Tibial nerve (tissue), 4 donors: ENCODE measurements around the gene STAT6. TPM values are rescaled to one million over a fixed set of nuclear protein-coding genes. Genes with fewer than 3 reads are reported as not detected.

ENCODE experiments used
- DNase-seq, 2 donors: peaks; one replicate each; pipeline ENCODE4 v3.0.0-alpha.2; 2019; ENCODE audit warnings: low spot score in 2 of 2
- H3K27ac ChIP-seq, 4 donors: fragments of 200-600 bp; sonication (generic) in 3 of 4; one replicate each; pipeline ENCODE4 v1.5.1; 2017 to 2019; ENCODE audit warnings: mild to moderate bottlenecking in 1 of 4
- H3K27me3 ChIP-seq, 2 donors: fragments of 200-600 bp; sonication (generic) in 1 of 2; one replicate each; pipeline versions ENCODE4 v1.5.1 to v1.6.0; 2017 to 2019
- H3K36me3 ChIP-seq, 3 donors: fragments of 200-600 bp; sonication (generic); one replicate each; pipeline ENCODE4 v1.5.1; 2018 to 2019
- H3K4me1 ChIP-seq, 4 donors: fragments of 200-600 bp; sonication (generic) in 3 of 4; one replicate each; pipeline ENCODE4 v1.5.1; 2017 to 2019
- H3K4me3 ChIP-seq, 4 donors: fragments of 200-600 bp; sonication (generic) in 3 of 4; one replicate each; pipeline ENCODE4 v1.5.1; 2017 to 2019; ENCODE audit warnings: mild to moderate bottlenecking in 1 of 4, moderate library complexity in 1 of 4
- H3K9me3 ChIP-seq, 4 donors: fragments of 200-600 bp; sonication (generic) in 3 of 4; one replicate each; pipeline ENCODE4 v1.5.1; 2017 to 2019
- CTCF ChIP-seq, 5 experiments: fragments of 200-600 bp in 3 of 5; fragments of 450-650 bp in 2 of 5; sonication (generic) in 3 of 5; IDR thresholded peaks; one replicate each; pipeline ENCODE4 v1.5.1; 2016 to 2019; ENCODE audit warnings: antibody characterized with exemption in 5 of 5, mild to moderate bottlenecking in 3 of 5, moderate library complexity in 2 of 5
- EP300 ChIP-seq, 2 donors: sonication (generic); formaldehyde crosslinking; IDR thresholded peaks; one replicate each; pipeline ENCODE4 v1.6.1; 2017; ENCODE audit warnings: antibody characterized with exemption in 2 of 2, mild to moderate bottlenecking in 1 of 2
- POLR2A ChIP-seq, 2 donors: fragments of 450-650 bp; IDR thresholded peaks; one replicate each; pipeline ENCODE4 v1.6.1; 2017; ENCODE audit warnings: antibody characterized with exemption in 2 of 2, mild to moderate bottlenecking in 2 of 2, moderate library complexity in 2 of 2
- WGBS, 2 donors: methylation state at CpG; one replicate each; pipeline ENCODE4 v1.1.5; 2018; 5-methylcytosine and 5-hydroxymethylcytosine counted together
- total RNA-seq, 4 donors: library from RNA; depleted of rRNA; stranded (reverse); fragments of >200 nt; gene quantifications; one replicate each; pipeline ENCODE4 v1.1.0, GENCODE V29; 2016

STAT6 gene
- total RNA-seq, 4 donors from 2014 or later, result 140 to 247 (median 183) TPM

DNA sequence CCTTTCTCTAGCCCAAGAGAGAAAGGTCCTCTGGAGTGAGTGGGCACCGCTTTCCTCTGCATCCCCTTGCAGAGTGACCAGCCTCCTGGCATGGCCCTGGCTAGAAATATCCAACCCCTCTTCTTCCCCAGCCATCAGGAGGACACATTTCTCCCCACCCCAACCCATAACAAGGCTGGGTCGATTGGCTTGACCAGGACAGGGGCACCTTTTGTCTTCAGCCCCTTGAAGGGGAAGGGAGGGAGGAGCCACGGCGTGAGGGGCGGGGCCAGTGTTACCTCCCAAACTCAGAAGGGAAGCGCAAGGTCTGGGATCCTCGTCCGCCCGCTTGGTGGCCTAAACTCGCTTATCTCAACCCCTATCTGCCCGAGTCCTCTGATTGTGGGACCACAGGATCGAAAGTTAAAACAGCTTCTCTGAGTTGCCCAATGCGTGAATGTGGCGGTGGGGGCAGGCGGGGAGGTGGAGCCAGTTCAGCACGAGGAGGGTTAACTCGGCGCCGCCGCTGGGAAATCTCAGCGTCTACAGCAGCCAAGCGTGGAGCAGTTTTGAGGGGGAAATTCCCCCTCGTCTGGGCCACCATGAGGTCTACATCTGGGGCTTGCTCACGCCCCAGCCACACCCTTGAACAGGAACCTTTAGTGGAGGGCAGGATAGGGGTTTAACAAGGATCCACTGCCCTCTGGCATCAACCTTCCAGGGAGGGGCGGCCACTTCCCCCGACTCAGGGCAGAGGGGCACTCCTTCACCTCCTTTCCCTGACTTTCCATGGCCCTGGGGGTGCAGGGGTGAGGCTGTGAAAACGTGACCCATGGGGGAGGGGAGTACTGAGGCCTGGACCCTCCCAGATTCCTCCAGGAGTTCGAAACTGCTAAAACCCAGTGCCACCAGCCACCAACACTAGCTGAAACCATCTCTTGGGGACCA lies 795 bp downstream of the STAT6 start:
- H3K4me1 ChIP-seq, result peaks cover 0 to 51% (median 32%) of the 10 kb centered on the region in 4 donors
- WGBS, 2 donors, result 2% methylated on average over 21 to 25 of the region's 28 CpGs
- TF ChIP-seq CTCF (IDR thresholded peaks at IDR 0.05) (peak in 1 of 5 experiments; percentile 28), EP300 (IDR thresholded peaks at IDR 0.05) (peak in 1 of 2 donors; percentile 86), POLR2A (IDR thresholded peaks at IDR 0.05) (peak in 1 of 2 donors; percentile 52)
- DNase-seq, result peak; percentile 71 to 78
- peak overlapping the region; percentile 99 for H3K27ac ChIP-seq
- H3K9me3 ChIP-seq, result no peaks in the 10 kb centered on the region
- peak overlapping the region; percentile 53 to 94 (median 68) for H3K4me3 ChIP-seq
- H3K27me3 ChIP-seq, result no peaks in the 10 kb centered on the region
- peaks cover 7 to 31% (median 13%) of the 10 kb centered on the region in 3 donors for H3K36me3 ChIP-seq

DNA sequence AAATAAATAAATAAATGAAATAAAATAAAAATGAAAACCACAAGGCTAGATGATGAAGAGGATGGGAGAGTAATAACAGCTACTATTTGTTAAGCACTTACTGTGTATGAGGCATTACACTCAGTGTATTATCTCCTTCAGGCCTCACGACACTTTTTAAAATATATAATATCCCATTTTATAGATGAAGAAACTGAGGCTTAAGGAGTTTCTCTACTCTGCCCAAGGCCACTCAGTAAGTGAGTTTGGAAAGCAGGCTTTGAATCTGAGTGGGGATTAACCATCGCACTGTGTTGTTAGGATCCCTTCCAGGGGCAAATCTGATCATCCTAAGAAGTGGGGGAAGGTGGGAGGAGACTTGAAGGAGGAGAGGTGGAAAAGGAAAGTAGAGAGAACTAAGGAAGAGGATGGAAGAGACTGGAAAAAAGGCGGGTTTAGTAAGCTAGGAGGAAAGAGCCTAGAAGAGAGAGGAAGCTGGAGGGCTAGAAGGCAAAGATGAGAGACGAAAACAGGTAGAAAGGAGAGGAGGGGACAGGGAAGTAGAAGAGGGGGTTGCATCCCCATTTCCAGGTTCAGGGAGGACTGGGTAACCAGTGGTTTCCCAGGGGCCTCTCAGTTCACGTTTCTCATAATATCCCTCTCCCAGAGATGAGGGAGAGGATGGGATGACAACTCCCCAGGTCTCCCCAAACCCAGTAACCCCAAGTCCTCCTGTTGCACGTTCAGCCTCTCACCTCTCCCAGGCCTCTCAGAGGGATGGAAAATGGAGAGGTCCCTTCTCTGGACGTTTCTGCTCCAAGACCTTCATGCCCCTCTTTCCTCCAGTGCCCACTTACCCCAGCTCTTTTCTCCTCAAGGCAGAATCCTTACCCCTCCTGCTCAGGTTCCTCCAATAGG lies 1.7 kb downstream of the STAT6 start:
- 46% methylated on average over 7 of the region's 7 CpGs for WGBS, 2 donors
- H3K4me1 ChIP-seq, result peaks cover 0 to 51% (median 32%) of the 10 kb centered on the region in 4 donors
- H3K4me3 ChIP-seq, result peak overlapping the region; percentile 53 to 94 (median 68)

GRCh38 chr12:57107456-57108155 lies 3.6 kb downstream of the STAT6 start:
- Histone ChIP-seq H3K27ac (peak overlapping the region in 3 of 4 donors; percentile 40 to 99 (median 57)), H3K36me3 (peaks cover 7 to 57% (median 26%) of the 10 kb centered on the region in 3 donors), H3K27me3 (no peaks in the 10 kb centered on the region), H3K4me3 (no peak overlapping the region), H3K9me3 (no peaks in the 10 kb centered on the region), H3K4me1 (peaks cover 0 to 48% (median 31%) of the 10 kb centered on the region in 4 donors)
- DNase-seq, result no peak
- WGBS, 2 donors, result 37 to 51% methylated on average over 7 of the region's 7 CpGs
- TF ChIP-seq EP300 (IDR thresholded peaks at IDR 0.05) (no peak), POLR2A (IDR thresholded peaks at IDR 0.05) (no peak), CTCF (IDR thresholded peaks at IDR 0.05) (no peak)

More for the DNA sequence above, 1.7 kb downstream of the STAT6 start:
- Histone ChIP-seq H3K9me3 (no peaks in the 10 kb centered on the region), H3K27me3 (no peaks in the 10 kb centered on the region), H3K36me3 (peaks cover 7 to 40% (median 17%) of the 10 kb centered on the region in 3 donors), H3K27ac (peak overlapping the region; percentile 99)
- no peak for DNase-seq
- no peak for TF ChIP-seq CTCF (IDR thresholded peaks at IDR 0.05)
- no peak for TF ChIP-seq EP300 (IDR thresholded peaks at IDR 0.05)
- no peak for TF ChIP-seq POLR2A (IDR thresholded peaks at IDR 0.05)

- Histone ChIP-seq H3K36me3 (peaks cover 7 to 71% (median 26%) of the 10 kb centered on the region in 3 donors), H3K4me1 (peaks cover 0 to 45% (median 30%) of the 10 kb centered on the region in 4 donors), H3K27me3 (no peaks in the 10 kb centered on the region), H3K4me3 (no peak overlapping the region), H3K9me3 (no peaks in the 10 kb centered on the region), H3K27ac (peak overlapping the region in 1 of 4 donors; percentile 21)
- no peak for TF ChIP-seq CTCF (IDR thresholded peaks at IDR 0.05)
- TF ChIP-seq POLR2A (IDR thresholded peaks at IDR 0.05), result no peak
- TF ChIP-seq EP300 (IDR thresholded peaks at IDR 0.05), result no peak
- no peak for DNase-seq
- 78 to 80% methylated on average over 9 of the region's 9 CpGs for WGBS, 2 donors
Observed at GRCh38 chr12:57106021-57106708, 5.0 kb downstream of the STAT6 start.
